Measurements from ENCODE around the gene CYP2E1. TPM values are rescaled to one million over a fixed set of nuclear protein-coding genes. Genes with fewer than 3 reads are reported as not detected.
"Not testable (repeated sequence)": the region's sequence is repeated elsewhere in the genome, so short reads cannot be mapped to it uniquely, and the experiment has no call there.

The CYP2E1 gene
- total RNA-seq, 2 donors from 2014 or later, result 0.90 to 3.5 TPM

GRCh38 chr10:133568287-133568614 lies 41.1 kb downstream of the CYP2E1 start:
- Histone ChIP-seq H3K27ac (no peak overlapping the region), H3K36me3 (no peaks in the 10 kb centered on the region), H3K4me3 (no peak overlapping the region), H3K4me1 (no peaks in the 10 kb centered on the region), H3K9ac (ENCODE audit: low read depth in 2 of 2, low read length in 2 of 2) (no peak overlapping the region), H3K9me3 (no peaks in the 10 kb centered on the region), H3K27me3 (no peaks in the 10 kb centered on the region)
- TF ChIP-seq, protein P1, sequence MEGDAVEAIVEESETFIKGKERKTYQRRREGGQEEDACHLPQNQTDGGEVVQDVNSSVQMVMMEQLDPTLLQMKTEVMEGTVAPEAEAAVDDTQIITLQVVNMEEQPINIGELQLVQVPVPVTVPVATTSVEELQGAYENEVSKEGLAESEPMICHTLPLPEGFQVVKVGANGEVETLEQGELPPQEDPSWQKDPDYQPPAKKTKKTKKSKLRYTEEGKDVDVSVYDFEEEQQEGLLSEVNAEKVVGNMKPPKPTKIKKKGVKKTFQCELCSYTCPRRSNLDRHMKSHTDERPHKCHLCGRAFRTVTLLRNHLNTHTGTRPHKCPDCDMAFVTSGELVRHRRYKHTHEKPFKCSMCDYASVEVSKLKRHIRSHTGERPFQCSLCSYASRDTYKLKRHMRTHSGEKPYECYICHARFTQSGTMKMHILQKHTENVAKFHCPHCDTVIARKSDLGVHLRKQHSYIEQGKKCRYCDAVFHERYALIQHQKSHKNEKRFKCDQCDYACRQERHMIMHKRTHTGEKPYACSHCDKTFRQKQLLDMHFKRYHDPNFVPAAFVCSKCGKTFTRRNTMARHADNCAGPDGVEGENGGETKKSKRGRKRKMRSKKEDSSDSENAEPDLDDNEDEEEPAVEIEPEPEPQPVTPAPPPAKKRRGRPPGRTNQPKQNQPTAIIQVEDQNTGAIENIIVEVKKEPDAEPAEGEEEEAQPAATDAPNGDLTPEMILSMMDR (IDR thresholded peaks at IDR 0.05), result no peak
- intact Hi-C loops (cut with DNase I), result no loop called here
- DNase-seq, result no peak

DNA sequence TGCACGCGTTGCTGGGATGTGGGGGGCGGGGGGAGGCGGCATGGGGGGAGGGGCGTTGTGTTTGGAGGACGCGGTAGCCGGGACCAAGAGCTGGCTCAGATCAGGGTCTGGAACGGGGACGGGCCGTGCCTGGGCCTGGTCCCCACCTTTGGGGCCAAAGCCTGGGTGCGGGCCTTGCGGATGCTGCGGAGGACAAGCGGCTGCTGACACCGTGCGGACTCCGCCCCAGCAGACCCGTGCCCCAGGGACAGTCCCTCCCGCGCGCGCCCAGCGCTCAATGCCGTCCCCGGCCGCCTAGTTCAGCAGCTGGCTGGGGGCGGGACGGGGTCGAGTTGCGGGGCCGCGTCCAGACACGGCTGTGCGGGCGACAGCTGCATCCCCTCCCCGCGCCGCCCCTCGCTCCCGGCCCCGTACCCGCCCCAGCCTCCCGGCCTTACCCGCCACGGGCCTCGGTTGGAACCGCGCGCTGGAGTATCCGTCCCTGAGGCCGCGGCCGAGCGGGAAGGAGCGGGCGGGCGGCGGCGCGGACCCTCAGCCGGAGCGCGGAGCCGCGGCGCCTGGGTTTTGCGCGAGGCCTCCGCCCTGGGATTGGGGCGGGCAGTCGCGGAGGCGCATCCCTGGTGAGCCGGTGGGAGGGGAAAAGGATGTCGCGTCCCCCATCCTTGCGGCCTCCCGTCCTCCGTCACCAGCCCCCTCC lies 41.8 kb downstream of the CYP2E1 start:
- not testable (repeated sequence) for DNase-seq, H3K36me3 ChIP-seq

DNA sequence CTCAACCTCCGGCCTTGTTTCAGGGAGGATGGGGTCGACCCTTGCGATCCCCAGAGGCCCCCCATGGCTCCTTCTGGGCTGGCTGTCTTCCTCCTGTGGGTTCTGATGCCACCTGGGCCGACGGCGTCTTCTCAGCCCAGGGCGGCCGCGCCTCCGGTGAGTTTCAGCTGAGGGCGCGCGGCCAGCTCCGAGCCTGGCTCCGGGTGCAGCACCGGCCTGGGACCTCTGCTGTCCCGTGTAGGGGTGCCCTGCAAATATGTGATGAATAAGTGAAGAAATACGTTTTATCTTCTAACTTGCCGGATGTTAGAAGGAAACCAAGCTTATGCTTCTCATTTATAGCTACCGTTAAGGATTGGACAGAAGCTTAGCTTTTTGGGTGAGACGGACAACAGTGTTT lies 42.6 kb downstream of the CYP2E1 start:
- H3K27ac ChIP-seq; H3K9ac ChIP-seq (ENCODE audit: low read depth in 2 of 2, low read length in 2 of 2); H3K4me3 ChIP-seq; H3K4me1 ChIP-seq; DNase-seq; H3K27me3 ChIP-seq; H3K36me3 ChIP-seq; H3K9me3 ChIP-seq; intact Hi-C loops (cut with DNase I): not testable (repeated sequence)

More for the DNA sequence above, 41.8 kb downstream of the CYP2E1 start:
- H3K27ac ChIP-seq; H3K4me1 ChIP-seq; H3K27me3 ChIP-seq; intact Hi-C loops (cut with DNase I); H3K4me3 ChIP-seq; H3K9me3 ChIP-seq; H3K9ac ChIP-seq (ENCODE audit: low read depth in 2 of 2, low read length in 2 of 2): not testable (repeated sequence)

GRCh38 chr10:133572055-133572454 lies 44.9 kb downstream of the CYP2E1 start:
- H3K4me3 ChIP-seq; DNase-seq; H3K9ac ChIP-seq (ENCODE audit: low read depth in 2 of 2, low read length in 2 of 2); H3K4me1 ChIP-seq; H3K9me3 ChIP-seq; H3K36me3 ChIP-seq; H3K27ac ChIP-seq; H3K27me3 ChIP-seq; intact Hi-C loops (cut with DNase I): not testable (repeated sequence)

DNA sequence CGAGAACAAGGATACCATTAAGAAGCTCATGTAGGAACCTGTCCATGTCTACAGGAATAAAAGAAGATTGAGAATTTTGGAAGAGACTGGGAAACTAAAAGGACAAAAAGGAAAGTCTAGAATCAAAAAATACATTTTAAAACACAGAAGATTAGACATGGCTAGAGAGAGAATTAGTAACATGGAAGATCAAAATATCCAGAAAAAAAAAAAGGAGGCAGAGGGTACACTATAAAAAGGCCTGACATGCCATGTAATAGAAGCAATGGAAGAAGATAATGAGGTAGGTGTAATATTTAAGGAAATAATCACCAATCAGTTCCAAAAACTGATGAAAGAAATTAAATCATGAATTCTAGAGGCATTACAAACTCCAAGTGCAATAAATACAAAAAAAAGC lies 46.3 kb downstream of the CYP2E1 start:
- H3K9me3 ChIP-seq; H3K4me1 ChIP-seq; H3K27ac ChIP-seq; H3K4me3 ChIP-seq; DNase-seq; H3K9ac ChIP-seq (ENCODE audit: low read depth in 2 of 2, low read length in 2 of 2); H3K27me3 ChIP-seq; intact Hi-C loops (cut with DNase I); H3K36me3 ChIP-seq: not testable (repeated sequence)

GRCh38 chr10:133577037-133577436 lies 49.9 kb downstream of the CYP2E1 start:
- H3K9me3 ChIP-seq; H3K9ac ChIP-seq (ENCODE audit: low read depth in 2 of 2, low read length in 2 of 2); H3K4me3 ChIP-seq; intact Hi-C loops (cut with DNase I); H3K27ac ChIP-seq; H3K27me3 ChIP-seq; H3K36me3 ChIP-seq; DNase-seq; H3K4me1 ChIP-seq: not testable (repeated sequence)

Other genes starting within 250 kb of the CYP2E1 start
- 10 to 100 TPM; 64.7 to 67.5 TPM for gene TUBGCP2, start 218.5 kb upstream of the CYP2E1 start, total RNA-seq
- gene ZNF511, start 218.4 kb upstream of the CYP2E1 start, total RNA-seq, result 10 to 100 TPM; 53.9 to 78.2 TPM
- gene CALY, start 190.5 kb upstream of the CYP2E1 start, total RNA-seq, result 1 to 10 TPM in 1 of 2 donors, not detected in 1; 1.6 TPM
- 10 to 100 TPM; 15.0 to 99.3 TPM for gene PRAP1, start 180.0 kb upstream of the CYP2E1 start, total RNA-seq
- gene FUOM, start 169.3 kb upstream of the CYP2E1 start, total RNA-seq, result 10 to 100 TPM; 16.9 to 23.3 TPM
- gene ECHS1, start 154.0 kb upstream of the CYP2E1 start, total RNA-seq, result 100 to 1,000 TPM; 188 to 214 TPM
- gene PAOX, start 148.1 kb upstream of the CYP2E1 start, total RNA-seq, result 1 to 10 TPM; 3.5 to 5.8 TPM
- gene MTG1, start 133.2 kb upstream of the CYP2E1 start, total RNA-seq, result 10 to 100 TPM; 31.2 to 59.5 TPM
- gene SPRN, start 102.7 kb upstream of the CYP2E1 start, total RNA-seq, result not detected
- 1 to 10 TPM; 1.3 to 1.6 TPM for gene SCART1, start 73.4 kb upstream of the CYP2E1 start, total RNA-seq
- gene SYCE1, start 38.2 kb downstream of the CYP2E1 start, total RNA-seq, result not detected
- not detected for gene FRG2B, start 99.4 kb downstream of the CYP2E1 start, total RNA-seq